Retinal pigment epithelial cell (primary cell): Measurements from ENCODE around the gene CARHSP1.

ENCODE experiments used
- DNase-seq: peaks from one replicate; pipeline ENCODE4 v3.0.0-alpha.2; 2010; ENCODE audit warnings: low read depth
- H3K4me3 ChIP-seq: 2 replicates; pipeline ENCODE4 v1.5.1; 2011; ENCODE audit warnings: mild to moderate bottlenecking, low read length, control low read depth, moderate library complexity
- CTCF ChIP-seq: conservative IDR thresholded peaks from 2 replicates; pipeline ENCODE4 v1.5.1; 2011; ENCODE audit warnings: low read depth, low read length, control low read depth, inconsistent platforms

The CARHSP1 gene

GRCh38 chr16:8858994-8859912, 9.6 kb downstream of the CARHSP1 start:
- H3K4me3 ChIP-seq, result no peak overlapping the region
- TF ChIP-seq CTCF, result no peak
- no peak for DNase-seq

- no peak overlapping the region for H3K4me3 ChIP-seq
- DNase-seq, result no peak
- TF ChIP-seq CTCF, result no peak
Observed at GRCh38 chr16:8855972-8856371, 12.8 kb downstream of the CARHSP1 start.

GRCh38 chr16:8855051-8855786, 13.6 kb downstream of the CARHSP1 start:
- DNase-seq, result no peak
- TF ChIP-seq CTCF, result peak; percentile 28
- H3K4me3 ChIP-seq, result no peak overlapping the region

- no peak for DNase-seq
- H3K4me3 ChIP-seq, result no peak overlapping the region
- TF ChIP-seq CTCF, result no peak
Observed at GRCh38 chr16:8854298-8854948, 14.4 kb downstream of the CARHSP1 start.

- no peak for DNase-seq
- no peak for TF ChIP-seq CTCF
Observed at GRCh38 chr16:8853611-8854010, 15.2 kb downstream of the CARHSP1 start.

GRCh38 chr16:8853150-8853549, 15.7 kb downstream of the CARHSP1 start:
- TF ChIP-seq CTCF, result no peak
- no peak overlapping the region for H3K4me3 ChIP-seq
- no peak for DNase-seq

More at GRCh38 chr16:8853611-8854010, 15.2 kb downstream of the CARHSP1 start:
- H3K4me3 ChIP-seq, result no peak overlapping the region
